Measurements from ENCODE around the gene TOE1. TPM values are rescaled to one million over a fixed set of nuclear protein-coding genes. Genes with fewer than 3 reads are reported as not detected.

TOE1 gene
- total RNA-seq, 1 experiment from 2014 or later = 31.2 TPM

DNA sequence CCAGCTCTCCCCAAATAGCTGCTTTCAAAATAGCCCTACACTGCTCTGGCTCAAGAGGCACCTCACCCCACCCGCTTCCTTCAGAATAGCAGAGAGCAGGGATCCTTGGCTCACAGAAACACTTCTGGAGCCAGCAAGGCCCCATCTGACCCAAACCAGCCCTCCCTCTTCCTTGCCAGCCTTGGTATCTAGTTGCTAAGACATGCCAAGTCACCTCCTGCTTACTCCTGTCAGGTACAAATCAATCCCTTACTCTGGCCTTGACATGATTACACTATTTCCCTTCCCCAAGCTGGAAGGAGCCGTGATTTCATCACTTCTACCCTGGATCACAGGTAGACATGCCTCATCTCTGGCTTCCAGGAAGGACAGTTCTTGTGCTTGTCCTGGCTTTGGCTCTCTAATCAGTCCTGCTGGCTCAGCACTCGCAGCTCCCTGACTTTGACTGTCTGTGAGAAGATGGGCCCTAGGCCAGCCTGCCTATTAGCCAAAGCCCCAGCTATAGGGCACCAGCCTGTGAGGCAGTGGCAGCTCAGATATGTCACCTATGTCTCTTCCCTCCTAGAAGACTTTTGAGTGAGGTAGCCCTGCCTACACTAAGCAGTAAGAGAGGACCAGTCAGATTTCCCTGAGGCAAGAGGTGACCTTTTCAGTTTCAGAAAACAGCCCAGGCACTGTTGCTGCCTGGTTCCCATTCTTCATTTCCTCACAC is 9.2 kb downstream of the TOE1 start:
- Histone ChIP-seq H3K79me2 (ENCODE audit: insufficient read depth, low read length) (no peaks in the 10 kb centered on the region), H2BK20ac (ENCODE audit: low read depth, low read length, poor library complexity, severe bottlenecking) (no peak overlapping the region), H3K9me3 (ENCODE audit: control insufficient read depth, low read depth, low read length) (no peaks in the 10 kb centered on the region), H3K4me2 (ENCODE audit: insufficient read depth, insufficient read length, low read length) (no peak overlapping the region), H3K56ac (ENCODE audit: insufficient read length, low read depth, low read length) (no peak overlapping the region), H3K23me2 (ENCODE audit: insufficient read length, low read depth, low read length, poor library complexity, severe bottlenecking) (no peaks in the 10 kb centered on the region), H2AFZ (ENCODE audit: low read length) (no peak overlapping the region), H4K5ac (ENCODE audit: insufficient read length, low read depth, low read length) (no peak overlapping the region), H4K8ac (replicated peaks; ENCODE audit: insufficient read length, low read depth, low read length) (no peak overlapping the region), H3K23ac (ENCODE audit: insufficient read length, low read depth, low read length) (no peak overlapping the region), H4K91ac (ENCODE audit: insufficient read length, low read depth, low read length) (no peak overlapping the region), H3K4me1 (ENCODE audit: insufficient read depth, low read length) (no peaks in the 10 kb centered on the region), H2BK12ac (ENCODE audit: insufficient read length, low read depth, low read length) (no peak overlapping the region), H3K4ac (ENCODE audit: low read depth, low read length) (no peak overlapping the region), H4K20me1 (ENCODE audit: control insufficient read depth, insufficient read depth, insufficient read length) (no peaks in the 10 kb centered on the region), H2BK5ac (ENCODE audit: insufficient read length, low read length) (no peak overlapping the region), H3T11ph (ENCODE audit: low read length) (no peak overlapping the region), H3K9ac (ENCODE audit: extremely low read depth, insufficient read length, low read length) (no peak overlapping the region), H3K27me3 (ENCODE audit: insufficient read depth, low read length) (no peaks in the 10 kb centered on the region), H3K27ac (ENCODE audit: insufficient read length, low read depth, low read length) (no peak overlapping the region), H3K14ac (ENCODE audit: insufficient read depth, low read length) (no peak overlapping the region), H2BK15ac (ENCODE audit: low read depth, low read length) (no peak overlapping the region), H3K79me1 (ENCODE audit: insufficient read depth, low read depth, low read length, poor library complexity, severe bottlenecking) (no peaks in the 10 kb centered on the region), H3K18ac (ENCODE audit: insufficient read length, low read depth, low read length) (no peak overlapping the region), H2BK120ac (ENCODE audit: low read depth, low read length, poor library complexity, severe bottlenecking) (no peak overlapping the region), H2AK5ac (ENCODE audit: insufficient read length, low read length) (no peak overlapping the region)
- Mint-ChIP-seq H3K27me3 (ENCODE audit: low read depth) (no peaks in the 10 kb centered on the region), H3K9me3 (no peaks in the 10 kb centered on the region), H3K36me3 (ENCODE audit: insufficient read depth in 1 of 3, low read depth in 3 of 3) (peaks cover 6 to 24% (median 6%) of the 10 kb centered on the region in 3 experiments; a peak in 5 of 7 replicates), H3K4me3 (no peak overlapping the region), H3K27ac (peak overlapping the region in 1 of 3 experiments; percentile 31; a peak in 2 of 7 replicates), H3K4me1 (no peaks in the 10 kb centered on the region)
- DNase-seq = no peak
- TF ChIP-seq, protein P1, sequence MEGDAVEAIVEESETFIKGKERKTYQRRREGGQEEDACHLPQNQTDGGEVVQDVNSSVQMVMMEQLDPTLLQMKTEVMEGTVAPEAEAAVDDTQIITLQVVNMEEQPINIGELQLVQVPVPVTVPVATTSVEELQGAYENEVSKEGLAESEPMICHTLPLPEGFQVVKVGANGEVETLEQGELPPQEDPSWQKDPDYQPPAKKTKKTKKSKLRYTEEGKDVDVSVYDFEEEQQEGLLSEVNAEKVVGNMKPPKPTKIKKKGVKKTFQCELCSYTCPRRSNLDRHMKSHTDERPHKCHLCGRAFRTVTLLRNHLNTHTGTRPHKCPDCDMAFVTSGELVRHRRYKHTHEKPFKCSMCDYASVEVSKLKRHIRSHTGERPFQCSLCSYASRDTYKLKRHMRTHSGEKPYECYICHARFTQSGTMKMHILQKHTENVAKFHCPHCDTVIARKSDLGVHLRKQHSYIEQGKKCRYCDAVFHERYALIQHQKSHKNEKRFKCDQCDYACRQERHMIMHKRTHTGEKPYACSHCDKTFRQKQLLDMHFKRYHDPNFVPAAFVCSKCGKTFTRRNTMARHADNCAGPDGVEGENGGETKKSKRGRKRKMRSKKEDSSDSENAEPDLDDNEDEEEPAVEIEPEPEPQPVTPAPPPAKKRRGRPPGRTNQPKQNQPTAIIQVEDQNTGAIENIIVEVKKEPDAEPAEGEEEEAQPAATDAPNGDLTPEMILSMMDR (conservative IDR thresholded peaks at IDR 0.05) = no peak
- WGBS (ENCODE audit: extremely low coverage, insufficient read length, low lambda C conversion rate) = no CpG with 5 or more reads among the region's 3 CpGs
